ENCODE measurements around the gene NMD3. TPM values are rescaled to one million over a fixed set of nuclear protein-coding genes. Genes with fewer than 3 reads are reported as not detected.
"Not testable (repeated sequence)": the region's sequence is repeated elsewhere in the genome, so short reads cannot be mapped to it uniquely, and the experiment has no call there.

NMD3 gene
- polyA plus RNA-seq, 1 donor = 46.7 TPM

DNA sequence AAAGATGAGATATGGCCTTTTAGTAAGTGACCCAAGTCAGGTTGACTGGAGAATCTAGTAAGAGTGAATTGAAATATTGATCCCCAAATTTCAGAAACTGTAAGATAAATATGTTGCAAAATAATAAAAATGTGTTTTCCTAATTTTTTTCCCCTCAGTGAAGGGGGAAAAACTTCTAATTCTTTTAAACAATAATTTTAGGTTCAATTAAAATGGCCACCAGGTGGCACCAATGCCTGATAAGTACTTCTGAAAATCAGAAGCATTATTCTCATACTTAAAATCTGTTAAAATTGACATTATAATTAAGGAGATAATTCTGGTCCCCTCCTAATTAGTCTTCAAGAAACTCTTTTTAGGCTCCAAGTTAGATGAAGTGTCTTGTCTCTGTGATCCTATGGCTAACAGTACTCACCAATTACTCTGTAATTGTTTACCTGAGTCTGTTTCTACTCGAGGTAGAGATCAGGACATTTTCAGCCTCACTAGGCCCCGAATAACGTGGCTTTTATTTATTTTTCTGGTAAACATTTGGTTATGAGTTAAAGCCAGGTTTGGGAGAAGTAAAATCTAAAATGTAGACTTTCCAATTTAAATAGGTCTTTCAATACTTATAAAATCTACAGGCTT is 52.6 kb downstream of the NMD3 start:
- Histone ChIP-seq H3K27ac (ENCODE audit: low read length) (no peak overlapping the region), H3K36me3 (ENCODE audit: control insufficient read depth, insufficient read depth, low read length) (no peaks in the 10 kb centered on the region), H3K4me3 (ENCODE audit: low read length) (no peak overlapping the region), H3K27me3 (ENCODE audit: control insufficient read depth, insufficient read depth, low read length) (no peaks in the 10 kb centered on the region), H3K4me1 (ENCODE audit: control insufficient read depth, insufficient read depth, low read length) (no peaks in the 10 kb centered on the region), H3K9me3 (ENCODE audit: control insufficient read depth, low read depth, low read length) (peaks cover 6% of the 10 kb centered on the region)
- no CpG with 5 or more reads among the region's 3 CpGs for WGBS (ENCODE audit: insufficient coverage, low lambda C conversion rate)
- DNase-seq = peak in 1 of 2 donors; percentile 8

DNA sequence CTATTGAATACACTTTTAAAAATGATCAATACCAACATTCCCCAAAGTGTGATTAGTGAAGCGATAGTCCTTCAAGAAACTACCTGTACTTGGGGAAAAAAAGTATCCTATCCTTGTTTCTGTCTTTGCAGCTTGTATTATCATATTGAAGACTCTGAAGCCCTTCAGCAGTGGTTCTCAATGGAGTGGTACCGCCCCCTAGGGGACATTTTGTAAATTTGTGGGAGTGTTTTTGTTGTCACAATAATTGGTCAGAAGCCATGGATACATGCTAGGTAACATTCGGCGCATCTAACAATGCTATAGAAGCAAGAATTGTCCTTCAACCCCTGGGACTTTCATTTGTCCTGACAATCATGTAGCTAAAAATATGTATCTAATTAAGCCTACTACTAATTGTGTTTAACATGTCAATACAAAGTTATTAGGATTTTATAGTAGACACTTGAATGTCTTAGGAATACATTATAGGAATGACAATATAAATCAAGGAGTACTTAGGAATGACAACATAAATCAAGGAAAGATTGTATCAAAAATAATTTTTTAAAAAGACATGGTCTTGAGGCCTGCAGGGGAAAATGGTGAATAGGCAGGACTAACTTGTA is 53.7 kb downstream of the NMD3 start:
- Histone ChIP-seq H3K4me3 (ENCODE audit: low read length) (no peak overlapping the region), H3K9me3 (ENCODE audit: control insufficient read depth, low read depth, low read length) (peaks cover 10% of the 10 kb centered on the region), H3K27me3 (ENCODE audit: control insufficient read depth, insufficient read depth, low read length) (no peaks in the 10 kb centered on the region), H3K4me1 (ENCODE audit: control insufficient read depth, insufficient read depth, low read length) (no peaks in the 10 kb centered on the region), H3K27ac (ENCODE audit: low read length) (no peak overlapping the region), H3K36me3 (ENCODE audit: control insufficient read depth, insufficient read depth, low read length) (no peaks in the 10 kb centered on the region)
- WGBS (ENCODE audit: insufficient coverage, low lambda C conversion rate) = 100% methylated on average over 1 of the region's 4 CpGs
- DNase-seq = peak; percentile 23 to 30

- H3K36me3 ChIP-seq (ENCODE audit: control insufficient read depth, insufficient read depth, low read length) = no peaks in the 10 kb centered on the region
Measured at GRCh38 chr3:161275919-161276318, 54.8 kb downstream of the NMD3 start.

DNA sequence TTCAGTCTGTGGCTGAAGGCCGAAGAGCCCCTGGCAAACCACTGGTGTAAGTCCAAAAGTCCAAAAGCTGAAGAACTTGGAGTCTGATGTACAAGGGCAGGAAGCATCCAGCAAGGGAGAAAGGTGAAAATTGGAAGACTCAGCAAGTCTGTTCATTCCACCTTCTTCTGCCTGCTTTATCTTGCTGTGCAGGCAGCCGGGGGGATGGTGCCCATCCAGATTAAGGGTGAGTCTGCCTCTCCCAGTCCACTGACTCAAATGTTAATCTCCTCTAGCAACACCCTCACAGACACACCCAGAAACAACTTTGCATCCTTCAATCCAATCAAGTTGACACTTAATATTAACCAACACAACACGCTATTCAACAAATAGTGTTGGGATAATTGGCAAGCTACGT is 61.3 kb downstream of the NMD3 start:
- not testable (repeated sequence) for H3K4me1 ChIP-seq (ENCODE audit: control insufficient read depth, insufficient read depth, low read length); H3K4me3 ChIP-seq (ENCODE audit: low read length); H3K27ac ChIP-seq (ENCODE audit: low read length); H3K36me3 ChIP-seq (ENCODE audit: control insufficient read depth, insufficient read depth, low read length); DNase-seq; H3K27me3 ChIP-seq (ENCODE audit: control insufficient read depth, insufficient read depth, low read length)
- no CpG with 5 or more reads among the region's 4 CpGs for WGBS (ENCODE audit: insufficient coverage, low lambda C conversion rate)
- peaks cover 14% of the 10 kb centered on the region for H3K9me3 ChIP-seq (ENCODE audit: control insufficient read depth, low read depth, low read length)

More at GRCh38 chr3:161275919-161276318, 54.8 kb downstream of the NMD3 start:
- Histone ChIP-seq H3K4me3 (ENCODE audit: low read length) (no peak overlapping the region), H3K27ac (ENCODE audit: low read length) (no peak overlapping the region), H3K4me1 (ENCODE audit: control insufficient read depth, insufficient read depth, low read length) (no peaks in the 10 kb centered on the region), H3K27me3 (ENCODE audit: control insufficient read depth, insufficient read depth, low read length) (no peaks in the 10 kb centered on the region), H3K9me3 (ENCODE audit: control insufficient read depth, low read depth, low read length) (peaks cover 10% of the 10 kb centered on the region)
- no CpG with 5 or more reads among the region's 2 CpGs for WGBS (ENCODE audit: insufficient coverage, low lambda C conversion rate)
- DNase-seq = peak in 1 of 2 donors; percentile 28

DNA sequence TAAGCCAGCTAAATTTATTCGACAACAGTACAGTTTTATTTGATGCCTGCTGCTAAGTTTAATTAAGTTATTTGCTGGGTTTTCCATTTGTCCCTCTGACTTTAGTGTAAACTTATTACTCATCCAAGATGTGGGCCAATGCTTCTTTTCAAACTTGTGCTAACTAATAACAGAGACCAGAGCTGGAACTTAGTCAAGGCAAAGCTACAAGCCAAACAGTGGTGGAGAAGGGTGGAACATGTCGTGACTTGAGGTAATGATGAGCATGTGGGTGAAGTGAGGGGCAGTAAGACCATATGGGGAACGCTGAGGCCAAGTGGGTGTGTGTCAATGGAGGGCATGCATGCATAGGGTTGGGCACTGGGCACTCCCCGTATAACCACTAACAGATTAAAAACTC is 63.9 kb downstream of the NMD3 start:
- H3K4me3 ChIP-seq (ENCODE audit: low read length) = no peak overlapping the region

GRCh38 chr3:161289174-161289573 is 68.1 kb downstream of the NMD3 start:
- no peak for DNase-seq
- Histone ChIP-seq H3K36me3 (ENCODE audit: control insufficient read depth, insufficient read depth, low read length) (no peaks in the 10 kb centered on the region), H3K27ac (ENCODE audit: low read length) (no peak overlapping the region), H3K27me3 (ENCODE audit: control insufficient read depth, insufficient read depth, low read length) (no peaks in the 10 kb centered on the region), H3K4me1 (ENCODE audit: control insufficient read depth, insufficient read depth, low read length) (no peaks in the 10 kb centered on the region), H3K9me3 (ENCODE audit: control insufficient read depth, low read depth, low read length) (no peaks in the 10 kb centered on the region), H3K4me3 (ENCODE audit: low read length) (no peak overlapping the region)
- WGBS (ENCODE audit: insufficient coverage, low lambda C conversion rate) = no CpG with 5 or more reads among the region's 4 CpGs

More for the DNA sequence above, 63.9 kb downstream of the NMD3 start:
- peaks cover 4% of the 10 kb centered on the region for H3K9me3 ChIP-seq (ENCODE audit: control insufficient read depth, low read depth, low read length)
- WGBS (ENCODE audit: insufficient coverage, low lambda C conversion rate) = 100% methylated on average over 1 of the region's 4 CpGs
- no peak overlapping the region for H3K27ac ChIP-seq (ENCODE audit: low read length)
- no peak for DNase-seq
- no peaks in the 10 kb centered on the region for H3K27me3 ChIP-seq (ENCODE audit: control insufficient read depth, insufficient read depth, low read length)
- H3K36me3 ChIP-seq (ENCODE audit: control insufficient read depth, insufficient read depth, low read length) = no peaks in the 10 kb centered on the region
- no peaks in the 10 kb centered on the region for H3K4me1 ChIP-seq (ENCODE audit: control insufficient read depth, insufficient read depth, low read length)

- WGBS (ENCODE audit: insufficient coverage, low lambda C conversion rate) = no CpG with 5 or more reads among the region's 5 CpGs
- Histone ChIP-seq H3K4me3 (ENCODE audit: low read length) (no peak overlapping the region), H3K27ac (ENCODE audit: low read length) (no peak overlapping the region), H3K27me3 (ENCODE audit: control insufficient read depth, insufficient read depth, low read length) (no peaks in the 10 kb centered on the region), H3K9me3 (ENCODE audit: control insufficient read depth, low read depth, low read length) (no peaks in the 10 kb centered on the region), H3K4me1 (ENCODE audit: control insufficient read depth, insufficient read depth, low read length) (no peaks in the 10 kb centered on the region), H3K36me3 (ENCODE audit: control insufficient read depth, insufficient read depth, low read length) (no peaks in the 10 kb centered on the region)
- DNase-seq = no peak
Measured at GRCh38 chr3:161291191-161291901, 70.2 kb downstream of the NMD3 start.

DNA sequence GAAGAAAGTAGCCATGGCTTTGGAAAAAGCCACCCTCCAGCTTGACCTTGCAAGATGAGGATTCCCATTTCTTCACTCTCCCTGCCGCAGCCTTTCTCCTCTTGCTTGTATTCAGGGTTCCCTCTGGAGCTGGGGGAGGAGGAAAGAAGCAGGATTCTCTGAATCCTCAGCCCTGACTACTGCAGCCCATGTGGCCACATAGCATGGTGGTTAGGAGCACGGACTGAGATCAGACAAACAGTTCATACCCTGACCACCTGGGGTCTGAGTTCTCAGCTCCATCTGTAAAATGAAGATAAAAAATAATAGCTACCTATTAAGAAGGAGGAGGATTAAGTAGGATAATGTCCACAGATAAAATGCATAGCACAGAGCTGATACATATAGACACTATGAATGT is 72.3 kb downstream of the NMD3 start:
- no CpG with 5 or more reads among the region's 2 CpGs for WGBS (ENCODE audit: insufficient coverage, low lambda C conversion rate)
- Histone ChIP-seq H3K27ac (ENCODE audit: low read length) (no peak overlapping the region), H3K36me3 (ENCODE audit: control insufficient read depth, insufficient read depth, low read length) (no peaks in the 10 kb centered on the region), H3K9me3 (ENCODE audit: control insufficient read depth, low read depth, low read length) (no peaks in the 10 kb centered on the region), H3K27me3 (ENCODE audit: control insufficient read depth, insufficient read depth, low read length) (no peaks in the 10 kb centered on the region), H3K4me3 (ENCODE audit: low read length) (no peak overlapping the region), H3K4me1 (ENCODE audit: control insufficient read depth, insufficient read depth, low read length) (no peaks in the 10 kb centered on the region)
- no peak for DNase-seq

DNA sequence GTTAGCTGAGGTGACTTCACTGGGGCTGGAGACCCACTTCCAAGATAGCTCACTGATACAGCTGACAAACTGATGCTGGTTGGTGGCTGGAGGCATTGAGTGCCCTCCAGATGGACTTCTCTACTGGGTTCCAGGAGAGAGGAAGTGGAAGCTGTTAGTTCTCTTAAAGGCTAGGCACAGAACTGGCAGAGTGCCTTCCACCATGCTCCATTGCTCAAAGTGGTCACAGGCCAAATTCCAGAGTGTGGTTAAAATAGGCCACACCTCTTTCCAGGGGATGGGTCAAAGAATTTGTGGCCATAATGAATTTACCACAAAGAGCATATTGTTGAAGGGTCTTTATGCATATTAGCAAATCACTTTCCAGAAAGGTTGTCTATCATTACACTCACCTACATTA is 74.2 kb downstream of the NMD3 start:
- Histone ChIP-seq H3K9me3 (ENCODE audit: control insufficient read depth, low read depth, low read length) (no peaks in the 10 kb centered on the region), H3K4me1 (ENCODE audit: control insufficient read depth, insufficient read depth, low read length) (no peaks in the 10 kb centered on the region), H3K27me3 (ENCODE audit: control insufficient read depth, insufficient read depth, low read length) (no peaks in the 10 kb centered on the region), H3K27ac (ENCODE audit: low read length) (no peak overlapping the region), H3K4me3 (ENCODE audit: low read length) (no peak overlapping the region), H3K36me3 (ENCODE audit: control insufficient read depth, insufficient read depth, low read length) (no peaks in the 10 kb centered on the region)
- no peak for DNase-seq

DNA sequence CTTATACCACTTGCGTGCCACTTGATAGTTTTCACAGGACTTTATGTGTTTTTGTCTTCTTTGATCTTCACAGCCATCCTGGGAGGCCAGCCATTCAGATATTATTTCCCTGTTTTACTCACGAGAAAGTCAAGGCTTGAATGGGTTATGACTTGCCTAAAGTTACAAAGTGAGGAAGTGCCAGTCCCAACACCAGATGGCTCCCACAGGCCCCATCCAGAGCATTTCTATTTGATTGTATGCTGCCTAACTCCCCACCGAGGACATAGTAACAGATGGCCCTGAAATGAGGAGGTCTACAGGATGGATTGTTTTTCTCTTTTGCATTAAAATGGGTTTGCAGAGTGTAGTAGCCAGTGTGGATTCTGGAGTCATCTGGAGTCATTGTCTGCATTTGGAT is 75.7 kb downstream of the NMD3 start:
- H3K9me3 ChIP-seq (ENCODE audit: control insufficient read depth, low read depth, low read length) = no peaks in the 10 kb centered on the region
- no CpG with 5 or more reads among the region's 3 CpGs for WGBS (ENCODE audit: insufficient coverage, low lambda C conversion rate)

More for the DNA sequence above, 75.7 kb downstream of the NMD3 start:
- Histone ChIP-seq H3K27ac (ENCODE audit: low read length) (no peak overlapping the region), H3K4me3 (ENCODE audit: low read length) (no peak overlapping the region), H3K36me3 (ENCODE audit: control insufficient read depth, insufficient read depth, low read length) (no peaks in the 10 kb centered on the region), H3K4me1 (ENCODE audit: control insufficient read depth, insufficient read depth, low read length) (no peaks in the 10 kb centered on the region), H3K27me3 (ENCODE audit: control insufficient read depth, insufficient read depth, low read length) (no peaks in the 10 kb centered on the region)
- no peak for DNase-seq
